Caco-2 (cell line): ENCODE results near the gene KMT2A. TPM values are rescaled to one million over a fixed set of nuclear protein-coding genes. Genes with fewer than 3 reads are reported as not detected.

Experiments used
- BruUV-seq: library from RNA; stranded (reverse); fragments of 400-500 nt; replicated peaks from 2 replicates; lab custom pipeline; 2021; lab: Mats Ljungman, UMichigan
- CTCF ChIA-PET: fragments of 300-600 bp; sonication (Branson Sonifier 250); formaldehyde crosslinking; loops from one replicate; lab custom pipeline; 2022; ENCODE audit warnings: antibody characterized with exemption; lab: Charles Lee
- POLR2A ChIA-PET: fragments of 300-600 bp; sonication (Branson Sonifier 250); formaldehyde crosslinking; loops from one replicate; lab custom pipeline; 2022; ENCODE audit warnings: antibody characterized with exemption; lab: Charles Lee
- DNase-seq, 2 experiments: peaks; one replicate each; pipeline versions ENCODE4 v3.0.0 to v3.0.0-alpha.2; 2020 to 2022
- H3K27me3 ChIP-seq: replicated peaks from 2 replicates; pipeline ENCODE4 v1.6.0; 2011; ENCODE audit warnings: low read length; ENCODE audit not compliant: control insufficient read depth, insufficient read depth
- H3K36me3 ChIP-seq: 2 replicates; pipeline ENCODE4 v1.5.1; 2011; ENCODE audit warnings: low read length; ENCODE audit not compliant: control insufficient read depth, insufficient read depth
- H3K4me1 ChIP-seq: fragments of 250-450 bp; sonication (Bioruptor Pico); 2 replicates; pipeline ENCODE4 v1.5.1; 2020; ENCODE audit warnings: mild to moderate bottlenecking
- H3K4me3 ChIP-seq: 2 replicates; pipeline ENCODE4 v1.5.1; 2011; ENCODE audit warnings: low read depth, mild to moderate bottlenecking, control low read depth, low read length
- H3K9me3 ChIP-seq: fragments of 250-450 bp; sonication (Bioruptor Pico); 2 replicates; pipeline ENCODE4 v1.5.1; 2020; ENCODE audit warnings: mild to moderate bottlenecking, moderate library complexity
- H3K27ac Mint-ChIP-seq: one replicate; pipeline ENCODE4 v1.8.0; 2022; ENCODE audit warnings: mixed read lengths; ENCODE audit not compliant: unreplicated experiment
- H3K27me3 Mint-ChIP-seq: one replicate; pipeline ENCODE4 v1.8.0; 2022; ENCODE audit warnings: mixed read lengths; ENCODE audit not compliant: insufficient read depth, unreplicated experiment
- H3K36me3 Mint-ChIP-seq: one replicate; pipeline ENCODE4 v1.8.0; 2022; ENCODE audit warnings: mild to moderate bottlenecking, mixed read lengths; ENCODE audit not compliant: insufficient read depth, unreplicated experiment
- H3K4me1 Mint-ChIP-seq: one replicate; pipeline ENCODE4 v1.8.0; 2022; ENCODE audit warnings: low read depth, mixed read lengths; ENCODE audit not compliant: unreplicated experiment
- H3K4me3 Mint-ChIP-seq: one replicate; pipeline ENCODE4 v1.8.0; 2022; ENCODE audit warnings: mild to moderate bottlenecking, moderate library complexity, mixed read lengths; ENCODE audit not compliant: unreplicated experiment
- H3K9me3 Mint-ChIP-seq: one replicate; pipeline ENCODE4 v1.8.0; 2022; ENCODE audit warnings: mixed read lengths; ENCODE audit not compliant: unreplicated experiment
- CTCF ChIP-seq, 2 experiments: fragments of 200-600 bp in 1 of 2; IDR thresholded peaks; 1 replicate in 1 of 2; 2 replicates in 1 of 2; pipeline versions ENCODE4 v1.5.1 to v1.8.0; 2011 to 2022; ENCODE audit warnings: antibody characterized with exemption in 1 of 2, control low read depth in 1 of 2, inconsistent platforms in 1 of 2, low read depth in 1 of 2, low read length in 1 of 2, mild to moderate bottlenecking in 1 of 2, moderate library complexity in 1 of 2; ENCODE audit not compliant: insufficient read depth in 1 of 2, severe bottlenecking in 1 of 2, unreplicated experiment in 1 of 2
- intact Hi-C: fragments of 100-400 bp; cut with micrococcal nuclease; formaldehyde crosslinking; loops from one replicate; pipeline ENCODE4 v1.10.0; 2022; ENCODE audit not compliant: unreplicated experiment
- total RNA-seq: library from RNA; stranded (reverse); gene quantifications from 2 replicates; pipeline ENCODE4 v1.2.3, GENCODE V29; 2022

KMT2A gene
- total RNA-seq, 1 experiment from 2014 or later = 93.9 TPM

GRCh38 chr11:118484405-118484804, 48.1 kb downstream of the KMT2A start:
- Mint-ChIP-seq H3K36me3 (peaks cover 91% of the 10 kb centered on the region), H3K27ac (no peak overlapping the region), H3K4me1 (no peaks in the 10 kb centered on the region), H3K27me3 (no peaks in the 10 kb centered on the region), H3K9me3 (no peaks in the 10 kb centered on the region), H3K4me3 (no peak overlapping the region)
- BruUV-seq = no TSS peak
- no peaks in the 10 kb centered on the region for H3K9me3 ChIP-seq
- peaks cover 9% of the 10 kb centered on the region for H3K36me3 ChIP-seq
- ChIA-PET POLR2A (no interaction called here), CTCF (interaction anchor here (0.6 kb wide), 1 partner anchor 88 kb away, joined by 4 read pairs; the partner anchor contains the start of gene ARCN1)
- H3K4me1 ChIP-seq = no peaks in the 10 kb centered on the region
- no peaks in the 10 kb centered on the region for H3K27me3 ChIP-seq
- no peak overlapping the region for H3K4me3 ChIP-seq
- intact Hi-C loops = no loop called here
- DNase-seq = no peak
- TF ChIP-seq CTCF (IDR thresholded peaks at IDR 0.05; ENCODE audit: insufficient read depth in 1 of 2, low read depth in 1 of 2, low read length in 1 of 2, severe bottlenecking in 1 of 2, unreplicated experiment in 1 of 2) = no peak

- ChIA-PET POLR2A (no interaction called here), CTCF (no interaction called here)
- DNase-seq = no peak
- Histone ChIP-seq H3K9me3 (no peaks in the 10 kb centered on the region), H3K4me1 (no peaks in the 10 kb centered on the region), H3K4me3 (no peak overlapping the region), H3K36me3 (peaks cover 9% of the 10 kb centered on the region), H3K27me3 (no peaks in the 10 kb centered on the region)
- intact Hi-C loops = loop anchor here (5.0 kb wide), 1 partner anchor 288 kb away; no protein-coding TSS in a partner anchor
- Mint-ChIP-seq H3K27me3 (no peaks in the 10 kb centered on the region), H3K27ac (no peak overlapping the region), H3K36me3 (peaks cover 91% of the 10 kb centered on the region), H3K4me1 (no peaks in the 10 kb centered on the region), H3K4me3 (no peak overlapping the region), H3K9me3 (no peaks in the 10 kb centered on the region)
- TSS peak; percentile 17 for BruUV-seq
- no peak for TF ChIP-seq CTCF (IDR thresholded peaks at IDR 0.05; ENCODE audit: insufficient read depth in 1 of 2, low read depth in 1 of 2, low read length in 1 of 2, severe bottlenecking in 1 of 2, unreplicated experiment in 1 of 2)
Observed at GRCh38 chr11:118485273-118485672, 49.0 kb downstream of the KMT2A start.

- intact Hi-C loops = loop anchor here (1.0 to 5.0 kb wide), 7 partner anchors 34 to 343 kb away; partner anchors contain the start of gene ATP5MG
- H3K27ac Mint-ChIP-seq = no peak overlapping the region
- CTCF ChIA-PET = interaction anchor here (0.5 to 1.4 kb wide), 6 partner anchors 68 to 378 kb away, joined by 3 to 6 read pairs (median 4); partner anchors contain the start of gene PHLDB1
- no peaks in the 10 kb centered on the region for H3K27me3 ChIP-seq
- peaks cover 6% of the 10 kb centered on the region for H3K36me3 ChIP-seq
- no peaks in the 10 kb centered on the region for H3K4me1 ChIP-seq
- no peaks in the 10 kb centered on the region; the same call in 1 of the 2 replicates for H3K9me3 ChIP-seq
- peak; percentile 97 for TF ChIP-seq CTCF (IDR thresholded peaks at IDR 0.05; ENCODE audit: insufficient read depth in 1 of 2, low read depth in 1 of 2, low read length in 1 of 2, severe bottlenecking in 1 of 2, unreplicated experiment in 1 of 2)
- peaks cover 84% of the 10 kb centered on the region for H3K36me3 Mint-ChIP-seq
- H3K4me3 Mint-ChIP-seq = no peak overlapping the region
- BruUV-seq = no TSS peak
- no peak overlapping the region for H3K4me3 ChIP-seq
- POLR2A ChIA-PET = interaction anchor here (0.9 kb wide), 1 partner anchor 237 kb away, joined by 3 read pairs; the partner anchor contains the start of gene MPZL3
- DNase-seq = peak; percentile 76 to 84
- no peaks in the 10 kb centered on the region for H3K27me3 Mint-ChIP-seq
- no peaks in the 10 kb centered on the region for H3K4me1 Mint-ChIP-seq
- no peaks in the 10 kb centered on the region for H3K9me3 Mint-ChIP-seq
Observed at GRCh38 chr11:118488480-118489109, 52.3 kb downstream of the KMT2A start.
